ENCODE results near the gene GPRC6A. TPM values are rescaled to one million over a fixed set of nuclear protein-coding genes. Genes with fewer than 3 reads are reported as not detected.

Gene GPRC6A
- polyA plus RNA-seq, 3 donors: not detected

DNA sequence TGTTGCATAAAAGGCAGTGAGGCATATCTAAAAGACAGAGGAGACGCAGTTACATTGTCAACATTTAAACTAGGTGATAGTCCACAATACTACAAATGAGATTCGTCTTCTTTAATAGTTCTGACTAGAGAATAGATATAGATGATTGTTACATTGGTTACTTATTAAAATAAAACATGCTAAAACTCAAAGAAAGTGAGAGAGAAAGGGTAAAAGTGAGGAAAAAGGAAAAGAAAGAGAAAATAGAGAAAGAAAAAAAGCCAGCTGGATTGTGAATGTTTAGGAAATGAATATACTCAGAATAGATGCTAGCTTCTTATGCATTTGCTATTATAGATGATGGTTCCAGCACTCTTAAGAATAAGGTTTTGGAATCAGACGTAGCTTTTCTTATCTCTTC lies 35.7 kb downstream of the GPRC6A start:
- Histone ChIP-seq H3K27ac (ENCODE audit: low read depth in 1 of 2, low read length in 2 of 2) (no peak overlapping the region), H3K4me3 (replicated peaks in 1 of 3; ENCODE audit: low read depth in 2 of 3, low read length in 3 of 3) (no peak overlapping the region), H3K27me3 (ENCODE audit: control insufficient read depth in 2 of 2, insufficient read depth in 2 of 2, low read length in 2 of 2) (peaks cover 0 to 2% of the 10 kb centered on the region in 2 donors), H3K79me2 (ENCODE audit: insufficient read depth, low read length) (no peaks in the 10 kb centered on the region), H3K9me3 (replicated peaks in 1 of 2; ENCODE audit: control insufficient read depth in 1 of 2, insufficient read depth in 1 of 2, low read length in 2 of 2) (no peaks in the 10 kb centered on the region), H3K4me1 (ENCODE audit: control insufficient read depth in 1 of 2, insufficient read depth in 2 of 2, low read length in 2 of 2) (no peaks in the 10 kb centered on the region), H4K20me1 (ENCODE audit: insufficient read depth, low read length) (no peaks in the 10 kb centered on the region), H3K4me2 (replicated peaks; ENCODE audit: extremely low read depth, low read length, poor library complexity, severe bottlenecking) (no peak overlapping the region), H3K9ac (ENCODE audit: insufficient read depth, low read length, poor library complexity, severe bottlenecking) (no peak overlapping the region), H3K36me3 (replicated peaks in 1 of 2; ENCODE audit: control insufficient read depth in 1 of 2, insufficient read depth in 2 of 2, low read length in 2 of 2) (no peaks in the 10 kb centered on the region), H2AFZ (ENCODE audit: insufficient read depth, low read depth, low read length, poor library complexity, severe bottlenecking) (no peak overlapping the region)
- Mint-ChIP-seq H3K4me3 (no peak overlapping the region), H3K36me3 (no peaks in the 10 kb centered on the region), H3K9me3 (no peaks in the 10 kb centered on the region), H3K27ac (no peak overlapping the region), H3K4me1 (no peaks in the 10 kb centered on the region), H3K27me3 (ENCODE audit: low read depth in 3 of 3) (peaks cover 0 to 3% (median 1%) of the 10 kb centered on the region in 3 donors)
- no peak for TF ChIP-seq CTCF (IDR thresholded peaks at IDR 0.05)
- WGBS (ENCODE audit: insufficient coverage): no CpG with 5 or more reads among the region's 3 CpGs
- intact Hi-C loops (cut with micrococcal nuclease): no loop called here
- no peak for DNase-seq

GRCh38 chr6:116783852-116784251 lies 45.0 kb downstream of the GPRC6A start:
- Histone ChIP-seq H3K9ac (ENCODE audit: insufficient read depth, low read length, poor library complexity, severe bottlenecking) (no peak overlapping the region), H3K4me2 (replicated peaks; ENCODE audit: extremely low read depth, low read length, poor library complexity, severe bottlenecking) (no peak overlapping the region), H2AFZ (ENCODE audit: insufficient read depth, low read depth, low read length, poor library complexity, severe bottlenecking) (no peak overlapping the region), H3K79me2 (ENCODE audit: insufficient read depth, low read length) (no peaks in the 10 kb centered on the region), H3K27me3 (ENCODE audit: control insufficient read depth in 2 of 2, insufficient read depth in 2 of 2, low read length in 2 of 2) (peaks cover 0 to 3% of the 10 kb centered on the region in 2 donors), H3K27ac (ENCODE audit: low read depth in 1 of 2, low read length in 2 of 2) (no peak overlapping the region), H3K9me3 (replicated peaks in 1 of 2; ENCODE audit: control insufficient read depth in 1 of 2, insufficient read depth in 1 of 2, low read length in 2 of 2) (no peaks in the 10 kb centered on the region), H3K4me1 (ENCODE audit: control insufficient read depth in 1 of 2, insufficient read depth in 2 of 2, low read length in 2 of 2) (no peaks in the 10 kb centered on the region), H4K20me1 (ENCODE audit: insufficient read depth, low read length) (no peaks in the 10 kb centered on the region), H3K4me3 (replicated peaks in 1 of 3; ENCODE audit: low read depth in 2 of 3, low read length in 3 of 3) (no peak overlapping the region), H3K36me3 (replicated peaks in 1 of 2; ENCODE audit: control insufficient read depth in 1 of 2, insufficient read depth in 2 of 2, low read length in 2 of 2) (no peaks in the 10 kb centered on the region)
- TF ChIP-seq CTCF (IDR thresholded peaks at IDR 0.05): no peak
- H3K9me3 Mint-ChIP-seq: no peaks in the 10 kb centered on the region
- H3K4me3 Mint-ChIP-seq: no peak overlapping the region
- H3K4me1 Mint-ChIP-seq: no peaks in the 10 kb centered on the region
- 92% methylated on average over 2 of the region's 5 CpGs for WGBS (ENCODE audit: insufficient coverage)
- intact Hi-C loops (cut with micrococcal nuclease): no loop called here
- no peak overlapping the region for H3K27ac Mint-ChIP-seq
- H3K27me3 Mint-ChIP-seq (ENCODE audit: low read depth in 3 of 3): peaks cover 2 to 12% (median 4%) of the 10 kb centered on the region in 3 donors
- DNase-seq: no peak
- H3K36me3 Mint-ChIP-seq: no peaks in the 10 kb centered on the region

Measured in CD14-positive monocyte (primary cell).